ENCODE measurements around the gene TNFAIP8.
"Not testable (repeated sequence)": the region's sequence is repeated elsewhere in the genome, so short reads cannot be mapped to it uniquely, and the experiment has no call there.

- not testable (repeated sequence) for TF ChIP-seq CTCF, POLR2A (IDR thresholded peaks at IDR 0.05)
These were observed 88.8 kb downstream of the TNFAIP8 start for GRCh38 chr5:119444643-119445042.

Data from vagina (tissue), 2 donors.